Subcutaneous adipose tissue (tissue), 4 donors: ENCODE measurements around the gene ADIPOR1. TPM values are rescaled to one million over a fixed set of nuclear protein-coding genes. Genes with fewer than 3 reads are reported as not detected.

Source experiments
- total RNA-seq, 4 donors: library from RNA; depleted of rRNA; stranded (reverse); fragments of >200 nt; gene quantifications; one replicate each; pipeline ENCODE4 v1.1.0, GENCODE V29; 2016
- TF ChIP-seq, protein P1 (sequence below): fragments of 450-650 bp; IDR thresholded peaks from one replicate; pipeline ENCODE4 v1.5.1; 2016; ENCODE audit warnings: low read depth, mild to moderate bottlenecking, control low read depth, antibody characterized with exemption, moderate library complexity

Gene ADIPOR1
- total RNA-seq, 4 donors from 2014 or later = 95.8 to 124 (median 103) TPM

DNA sequence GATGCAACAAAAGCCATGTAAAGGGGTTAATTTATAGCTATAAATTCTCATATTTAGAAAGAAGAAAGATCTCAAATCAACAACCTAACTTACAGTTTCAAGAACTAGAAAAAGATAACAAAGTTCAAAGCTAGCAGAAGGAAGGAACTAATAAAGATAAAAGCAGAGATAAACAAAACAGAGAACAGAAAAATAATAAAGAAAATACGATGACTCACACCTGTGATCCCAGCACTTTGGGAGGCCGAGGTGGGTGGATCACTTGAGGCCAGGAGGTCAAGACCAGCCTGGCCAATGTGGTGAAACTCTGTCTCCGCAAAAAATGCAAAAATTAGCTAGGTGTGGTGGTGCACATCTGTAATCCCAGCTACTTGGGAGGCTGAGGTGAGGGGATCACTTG is 36.6 kb upstream of the ADIPOR1 start:
- TF ChIP-seq, protein P1, sequence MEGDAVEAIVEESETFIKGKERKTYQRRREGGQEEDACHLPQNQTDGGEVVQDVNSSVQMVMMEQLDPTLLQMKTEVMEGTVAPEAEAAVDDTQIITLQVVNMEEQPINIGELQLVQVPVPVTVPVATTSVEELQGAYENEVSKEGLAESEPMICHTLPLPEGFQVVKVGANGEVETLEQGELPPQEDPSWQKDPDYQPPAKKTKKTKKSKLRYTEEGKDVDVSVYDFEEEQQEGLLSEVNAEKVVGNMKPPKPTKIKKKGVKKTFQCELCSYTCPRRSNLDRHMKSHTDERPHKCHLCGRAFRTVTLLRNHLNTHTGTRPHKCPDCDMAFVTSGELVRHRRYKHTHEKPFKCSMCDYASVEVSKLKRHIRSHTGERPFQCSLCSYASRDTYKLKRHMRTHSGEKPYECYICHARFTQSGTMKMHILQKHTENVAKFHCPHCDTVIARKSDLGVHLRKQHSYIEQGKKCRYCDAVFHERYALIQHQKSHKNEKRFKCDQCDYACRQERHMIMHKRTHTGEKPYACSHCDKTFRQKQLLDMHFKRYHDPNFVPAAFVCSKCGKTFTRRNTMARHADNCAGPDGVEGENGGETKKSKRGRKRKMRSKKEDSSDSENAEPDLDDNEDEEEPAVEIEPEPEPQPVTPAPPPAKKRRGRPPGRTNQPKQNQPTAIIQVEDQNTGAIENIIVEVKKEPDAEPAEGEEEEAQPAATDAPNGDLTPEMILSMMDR = no peak

DNA sequence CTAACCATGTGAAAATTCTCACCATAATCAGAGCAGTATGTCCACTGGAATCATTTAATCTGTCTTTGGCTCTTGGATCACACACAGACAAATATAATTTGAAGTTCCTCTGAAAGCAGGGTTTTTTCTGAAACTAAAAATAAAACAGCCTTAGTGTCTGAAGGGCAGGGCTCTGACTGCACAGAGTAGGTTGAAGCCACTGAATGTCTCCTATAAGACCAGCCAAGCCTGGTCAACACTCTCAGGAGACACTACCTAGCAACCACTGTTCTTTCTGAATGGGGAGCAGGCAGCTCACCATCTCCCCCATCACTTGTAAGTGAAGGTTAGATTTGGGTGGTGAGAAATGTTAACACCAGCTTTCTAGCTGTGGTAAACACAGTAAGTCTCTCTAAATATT is 33.0 kb upstream of the ADIPOR1 start:
- TF ChIP-seq, protein P1 = no peak

DNA sequence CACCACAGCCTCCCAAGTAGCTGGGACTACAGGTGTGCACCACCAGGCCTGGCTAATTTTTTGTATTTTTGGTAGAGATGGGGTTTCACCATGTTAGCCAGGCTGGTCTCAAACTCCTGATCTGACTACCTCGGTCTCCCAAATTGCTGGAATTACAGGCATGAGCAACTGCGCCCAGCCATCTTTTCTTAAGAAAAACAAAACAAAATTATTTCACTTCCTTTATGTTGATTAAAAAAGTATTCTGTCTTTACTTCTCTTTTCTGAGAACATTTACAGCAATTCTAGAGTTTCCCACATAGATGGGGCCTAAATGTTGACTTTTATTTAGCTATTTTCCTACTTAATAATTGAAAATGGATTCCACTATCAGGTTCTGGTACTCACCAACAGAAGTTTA is 31.8 kb upstream of the ADIPOR1 start:
- TF ChIP-seq, protein P1 = no peak

DNA sequence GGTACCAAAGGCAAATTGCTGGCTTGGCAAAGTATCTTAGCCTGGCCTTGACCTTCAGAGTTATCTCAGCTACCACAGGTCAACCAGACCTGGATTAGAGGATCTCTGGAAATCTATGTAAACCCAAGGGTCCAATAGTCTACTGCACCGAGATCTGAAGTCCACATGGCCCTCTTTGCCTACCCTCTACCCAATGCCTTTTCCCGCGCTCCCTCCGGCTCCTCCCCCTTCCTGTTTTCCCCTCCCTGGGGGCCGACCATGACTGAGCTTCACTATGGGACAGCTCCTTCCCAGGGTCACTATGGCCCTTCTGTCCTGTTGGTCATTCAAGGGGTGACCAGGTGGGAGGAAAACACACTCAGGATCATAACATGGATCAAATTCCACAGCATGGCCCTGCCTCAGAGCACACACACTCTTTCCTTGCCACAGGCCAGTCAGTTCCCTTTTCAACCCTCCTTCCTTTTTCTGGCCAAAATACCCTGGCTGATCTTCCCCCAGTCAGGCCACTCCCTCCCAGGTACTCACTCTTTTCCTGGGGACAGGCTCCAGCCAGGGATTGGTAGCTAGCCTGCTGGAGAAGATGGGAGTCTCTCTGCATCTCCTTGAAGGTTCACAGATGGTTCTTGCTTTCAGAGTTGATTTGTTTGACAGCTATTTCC is 29.9 kb upstream of the ADIPOR1 start:
- TF ChIP-seq, protein P1 = no peak

DNA sequence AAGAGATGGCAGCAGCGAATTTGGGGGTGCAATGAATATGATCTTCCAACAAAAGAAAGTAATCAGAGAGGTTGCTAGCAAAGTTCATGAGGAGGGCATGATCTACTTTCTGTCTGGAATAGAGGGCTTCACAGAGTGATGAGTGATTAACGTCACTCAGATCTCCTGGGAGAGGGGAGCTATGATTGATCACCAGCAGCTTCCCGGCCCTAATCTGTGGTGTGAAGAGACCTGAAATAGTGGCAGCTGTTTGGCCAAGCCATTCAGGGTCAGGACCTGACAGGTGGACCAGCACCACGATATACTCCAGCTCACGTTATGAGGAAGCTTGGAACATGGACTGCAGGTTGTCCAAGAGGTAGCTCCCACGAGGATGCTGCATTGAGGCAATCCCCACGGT is 29.1 kb upstream of the ADIPOR1 start:
- TF ChIP-seq, protein P1 = no peak

DNA sequence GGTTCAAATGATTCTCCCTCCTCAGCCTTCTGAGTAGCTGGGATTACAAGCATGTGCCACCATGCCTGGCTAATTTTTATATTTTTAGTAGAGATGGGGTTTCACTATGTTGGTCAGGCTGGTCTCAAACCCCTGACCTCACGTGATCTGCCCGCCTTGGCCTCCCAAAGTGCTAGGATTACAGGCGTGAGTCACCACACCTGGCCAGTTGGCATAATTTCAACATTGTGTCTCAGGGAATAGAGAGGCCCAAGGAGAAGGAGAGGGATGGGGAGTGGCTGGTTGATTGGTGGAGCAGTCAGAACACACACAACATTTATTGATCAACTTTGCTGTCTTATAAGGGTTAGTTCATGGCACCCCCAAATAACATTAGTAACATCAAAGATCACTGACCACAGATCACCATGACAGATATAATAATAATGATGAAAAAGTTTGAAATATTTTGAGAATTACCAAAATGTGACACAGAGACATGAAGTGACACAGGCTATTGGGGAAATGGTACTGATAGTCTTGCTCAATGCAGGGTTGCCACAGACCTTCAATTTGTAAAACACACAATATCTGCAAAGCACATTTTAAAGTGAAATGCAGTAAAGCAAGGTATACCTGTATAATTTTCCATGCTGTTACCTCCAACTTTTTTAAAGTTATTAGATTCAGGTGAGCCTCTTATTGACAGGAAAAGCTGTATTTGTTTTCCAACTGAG is 24.8 kb upstream of the ADIPOR1 start:
- TF ChIP-seq, protein P1 = no peak

DNA sequence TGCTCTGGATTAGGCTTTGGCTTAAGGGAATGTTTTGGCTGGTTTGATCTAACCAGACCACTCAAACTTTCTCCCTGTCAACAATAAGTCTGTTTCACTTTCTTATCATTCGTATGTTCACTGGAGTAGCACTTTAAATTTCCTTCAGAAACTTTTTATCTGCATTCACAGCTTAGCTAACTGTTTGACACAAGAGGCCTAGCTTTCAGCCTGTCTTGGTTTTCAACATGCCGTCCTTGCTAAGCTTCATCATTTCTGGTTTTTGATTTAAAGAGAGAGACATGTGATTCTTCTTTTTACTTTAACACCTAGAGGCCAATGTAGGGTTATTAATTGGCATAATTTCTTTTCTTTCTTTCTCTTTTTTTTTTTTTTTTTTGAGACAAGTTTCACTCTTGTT is 23.8 kb upstream of the ADIPOR1 start:
- TF ChIP-seq, protein P1 = no peak
